AG04450 (cell line): ENCODE measurements around the gene PGRMC2. TPM values are rescaled to one million over a fixed set of nuclear protein-coding genes. Genes with fewer than 3 reads are reported as not detected.

Experiments used
- CTCF ChIA-PET: fragments of 300-600, 350-600 bp; formaldehyde crosslinking; extraction: SDS; loops from one replicate; lab custom pipeline; 2022; ENCODE audit warnings: antibody characterized with exemption, inconsistent platforms; lab: Charles Lee
- POLR2A ChIA-PET: fragments of 350-600 bp; formaldehyde crosslinking; extraction: SDS; loops from one replicate; lab custom pipeline; 2021; ENCODE audit warnings: antibody characterized with exemption, inconsistent platforms; lab: Yijun Ruan, JAX
- DNase-seq: peaks from one replicate; pipeline ENCODE4 v3.0.0-alpha.2; 2011; ENCODE audit warnings: low read depth, low spot score
- H3K27ac ChIP-seq: one replicate; pipeline ENCODE4 v1.5.1; 2012; ENCODE audit warnings: low read depth, low read length, control low read depth
- H3K27me3 ChIP-seq: one replicate; pipeline ENCODE4 v1.6.0; 2012; ENCODE audit warnings: low read length; ENCODE audit not compliant: control insufficient read depth, insufficient read depth
- H3K4me3 ChIP-seq: 2 replicates; pipeline ENCODE4 v1.5.1; 2011; ENCODE audit warnings: mild to moderate bottlenecking, low read depth, low read length, control low read depth
- H3K9me3 ChIP-seq: 2 replicates; pipeline ENCODE4 v1.5.1; 2012; ENCODE audit warnings: low read length; ENCODE audit not compliant: control insufficient read depth, insufficient read depth
- CTCF ChIP-seq: IDR thresholded peaks from 2 replicates; pipeline ENCODE4 v1.5.1; 2011; ENCODE audit warnings: low read depth, low read length, control low read depth, inconsistent platforms
- polyA plus RNA-seq: library from polyadenylated mRNA; depleted of rRNA; stranded (reverse); fragments of >200 nt; gene quantifications from 2 replicates; pipeline ENCODE4 v1.2.3, GENCODE V29; 2011

PGRMC2 gene
- polyA plus RNA-seq, 1 experiment = 50.9 TPM

GRCh38 chr4:128282516-128282915 lies 5.1 kb downstream of the PGRMC2 start:
- POLR2A ChIA-PET = interaction anchor here (0.9 to 1.1 kb wide), 2 partner anchors 76 to 235 kb away, joined by 3 to 4 read pairs; no protein-coding TSS in a partner anchor
- Histone ChIP-seq H3K27me3 (no peaks in the 10 kb centered on the region), H3K27ac (no peak overlapping the region), H3K4me3 (no peak overlapping the region), H3K9me3 (peaks cover 2% of the 10 kb centered on the region; the same call in 1 of the 2 replicates)
- DNase-seq = no peak
- CTCF ChIA-PET = interaction anchor here (0.8 to 1.0 kb wide), 2 partner anchors 91 to 292 kb away, joined by 3 read pairs; no protein-coding TSS in a partner anchor
- no peak for TF ChIP-seq CTCF

- Histone ChIP-seq H3K4me3 (no peak overlapping the region), H3K27me3 (no peaks in the 10 kb centered on the region), H3K27ac (no peak overlapping the region), H3K9me3 (peaks cover 2% of the 10 kb centered on the region; the same call in 1 of the 2 replicates)
- no peak for TF ChIP-seq CTCF
- ChIA-PET POLR2A (no interaction called here), CTCF (interaction anchor here (1.3 kb wide), 1 partner anchor 62 kb away, joined by 3 read pairs; no protein-coding TSS in a partner anchor)
- no peak for DNase-seq
Measured at GRCh38 chr4:128281354-128281753, 6.3 kb downstream of the PGRMC2 start.

- Histone ChIP-seq H3K27me3 (no peaks in the 10 kb centered on the region), H3K27ac (no peak overlapping the region), H3K4me3 (no peak overlapping the region), H3K9me3 (no peaks in the 10 kb centered on the region; the same call in 1 of the 2 replicates)
- no peak for DNase-seq
- POLR2A ChIA-PET = no interaction called here
- no peak for TF ChIP-seq CTCF
- CTCF ChIA-PET = no interaction called here
Measured at GRCh38 chr4:128279624-128280225, 7.9 kb downstream of the PGRMC2 start.

GRCh38 chr4:128277856-128278255 lies 9.8 kb downstream of the PGRMC2 start:
- Histone ChIP-seq H3K27ac (no peak overlapping the region), H3K27me3 (no peaks in the 10 kb centered on the region)

More at GRCh38 chr4:128277856-128278255, 9.8 kb downstream of the PGRMC2 start:
- no peak for DNase-seq
- CTCF ChIA-PET = no interaction called here
- H3K9me3 ChIP-seq = no peaks in the 10 kb centered on the region; the same call in 1 of the 2 replicates
- no peak overlapping the region for H3K4me3 ChIP-seq
- TF ChIP-seq CTCF = no peak
- POLR2A ChIA-PET = no interaction called here
